NCI-H2081 (cell line): ENCODE measurements around the gene ANKRD34A.

Experiments used
- DNase-seq, 2 experiments: peaks; one replicate each; lab custom pipeline; 2025; lab: John Stamatoyannopoulos, UW

ANKRD34A gene

DNA sequence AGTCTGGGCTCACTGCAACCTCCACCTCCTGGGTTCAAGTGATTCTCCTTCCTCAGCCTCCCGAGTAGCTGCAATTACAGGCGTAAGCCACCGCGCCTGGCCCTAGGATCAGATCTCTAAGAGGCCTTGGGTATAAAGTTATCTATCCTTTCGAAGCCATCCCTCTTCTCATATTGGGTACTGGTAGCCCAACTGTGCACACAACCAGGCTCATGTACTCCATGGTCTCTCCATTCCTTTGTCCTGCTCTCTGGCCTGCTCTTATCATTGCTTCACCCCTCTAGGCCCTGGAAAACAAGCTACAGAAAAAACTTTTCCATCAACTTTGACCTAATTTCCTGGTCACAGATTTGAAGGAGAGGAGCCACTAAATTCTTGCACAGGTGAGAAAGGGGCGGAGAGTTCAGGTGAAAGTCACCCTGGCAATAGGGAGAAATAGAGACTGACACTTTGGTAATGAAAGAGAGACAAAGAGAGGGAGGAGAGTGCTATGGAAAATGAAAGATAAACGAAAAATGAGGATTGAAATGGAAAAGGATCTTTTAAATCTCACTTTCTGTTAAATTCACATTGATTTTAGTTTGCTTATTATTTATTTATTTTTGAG, 26.0 kb upstream of the ANKRD34A start:
- no peak for DNase-seq

DNA sequence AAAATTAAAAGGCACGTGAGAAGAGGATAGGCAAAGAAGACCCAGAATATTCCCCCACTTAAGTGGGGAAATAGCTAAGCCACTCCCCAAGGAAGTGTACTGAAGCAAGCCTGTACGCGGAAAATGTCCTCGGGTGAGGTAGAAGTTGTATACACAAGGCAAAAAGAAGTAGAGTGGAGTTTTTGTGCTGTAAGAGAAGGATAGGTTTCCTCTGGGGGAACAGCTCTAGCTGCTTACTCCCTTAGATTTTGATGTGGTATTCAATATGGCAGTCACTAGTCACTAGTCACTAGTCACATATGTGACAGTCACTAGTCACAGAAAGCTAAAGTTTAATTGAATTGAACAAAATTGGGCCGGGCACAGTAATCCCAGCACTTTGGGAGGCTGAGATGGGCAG, 24.4 kb upstream of the ANKRD34A start:
- DNase-seq: no peak

DNA sequence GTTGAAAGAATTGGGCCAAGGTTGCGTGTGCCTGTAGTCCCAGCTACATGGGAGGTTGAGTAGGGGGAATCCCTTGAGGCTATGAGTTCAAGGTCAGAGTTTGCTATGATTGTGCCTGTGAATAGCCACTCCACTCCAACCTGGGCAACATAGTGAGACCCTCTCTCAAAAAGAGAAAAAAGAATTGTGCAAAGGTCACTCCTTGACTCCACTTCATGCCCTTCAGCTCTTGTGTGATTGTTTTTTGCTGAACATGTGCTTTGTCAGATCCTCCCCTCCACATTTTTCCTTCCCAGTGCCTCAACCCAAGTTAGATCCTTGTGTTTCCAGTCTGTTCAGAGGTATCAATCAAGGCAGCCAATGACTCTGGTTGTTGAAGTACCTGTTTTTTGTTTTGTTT, 23.6 kb upstream of the ANKRD34A start:
- no peak for DNase-seq

DNA sequence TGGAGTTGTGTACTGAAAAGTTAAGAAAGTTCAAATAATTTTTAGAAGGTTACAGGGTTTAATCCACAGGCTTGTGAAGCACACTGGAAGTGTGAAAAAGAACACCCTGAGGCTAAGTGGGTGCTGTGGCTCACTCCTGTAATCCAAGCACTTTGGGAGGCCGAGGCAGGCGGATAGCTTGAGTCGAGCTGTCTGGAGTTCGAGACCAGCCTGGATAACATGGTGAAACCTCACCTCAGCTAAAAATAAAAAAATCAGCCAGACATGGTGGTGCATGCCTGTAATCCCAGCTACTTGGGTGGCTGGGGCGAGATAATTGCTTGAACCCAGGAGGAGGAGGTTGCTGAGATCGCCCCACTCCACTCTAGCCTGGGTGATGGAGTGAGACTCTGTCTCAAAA, 22.2 kb upstream of the ANKRD34A start:
- DNase-seq: no peak

DNA sequence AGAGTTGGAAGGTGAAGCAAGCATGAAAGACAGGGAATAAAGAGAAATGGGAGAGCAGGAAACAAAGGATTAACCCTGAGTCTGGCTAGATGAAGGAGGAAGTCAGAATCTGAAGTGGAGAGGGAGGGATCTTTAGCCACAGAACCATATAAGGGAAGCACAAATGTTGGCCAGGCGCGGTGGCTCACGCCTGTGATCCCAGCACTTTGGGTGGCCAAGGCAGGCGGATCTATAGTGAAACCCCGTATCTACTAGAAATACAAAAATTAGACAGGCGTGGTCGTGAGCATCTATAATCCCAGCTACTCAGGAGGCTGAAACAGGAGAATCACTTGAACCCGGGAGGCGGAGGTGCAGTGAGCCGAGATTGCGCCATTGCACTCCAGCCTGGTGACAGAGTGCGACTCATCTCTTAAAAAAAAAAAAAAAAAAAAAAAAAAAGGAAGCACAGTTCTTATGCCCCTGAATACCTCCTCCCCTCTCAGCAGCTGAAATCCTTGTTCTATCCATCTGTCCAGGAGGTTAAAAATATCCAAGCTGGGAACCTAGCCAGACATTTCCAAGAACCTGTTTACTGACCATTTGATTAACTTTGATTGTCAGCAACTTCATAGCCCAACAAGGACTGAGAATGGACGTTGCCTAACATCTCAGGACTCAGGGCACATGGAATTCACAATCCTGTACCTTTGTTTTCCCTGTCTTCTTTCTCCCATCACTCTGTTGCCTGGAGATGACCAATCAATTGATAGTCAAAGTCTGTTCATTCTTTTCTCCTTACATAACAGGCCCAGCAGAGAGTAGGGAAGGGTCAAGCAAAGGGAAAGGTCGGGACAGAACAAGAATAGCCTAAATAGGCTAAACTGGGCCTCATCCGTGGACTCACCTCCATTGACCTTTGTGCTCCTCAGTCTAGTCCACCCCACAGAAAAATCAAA, 21.4 kb upstream of the ANKRD34A start:
- DNase-seq: no peak

DNA sequence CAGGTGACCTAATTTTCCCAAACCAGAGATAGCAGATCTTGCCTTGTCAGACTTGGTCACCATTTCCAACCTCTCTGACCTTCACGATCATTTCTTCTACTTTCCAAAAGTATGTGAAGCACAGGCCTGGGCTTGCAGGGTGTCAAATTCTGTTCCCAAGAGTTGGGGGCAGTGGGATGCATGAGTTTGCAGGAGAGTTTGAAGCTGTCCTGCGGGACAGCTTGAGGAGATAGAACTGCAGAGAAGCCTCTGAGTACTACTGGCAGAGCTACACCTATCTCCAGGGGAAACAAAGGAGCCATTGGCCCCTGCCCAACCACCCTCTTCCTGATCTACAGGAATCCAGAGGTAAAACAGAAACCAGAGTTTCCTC, 20.7 kb upstream of the ANKRD34A start:
- DNase-seq: no peak

DNA sequence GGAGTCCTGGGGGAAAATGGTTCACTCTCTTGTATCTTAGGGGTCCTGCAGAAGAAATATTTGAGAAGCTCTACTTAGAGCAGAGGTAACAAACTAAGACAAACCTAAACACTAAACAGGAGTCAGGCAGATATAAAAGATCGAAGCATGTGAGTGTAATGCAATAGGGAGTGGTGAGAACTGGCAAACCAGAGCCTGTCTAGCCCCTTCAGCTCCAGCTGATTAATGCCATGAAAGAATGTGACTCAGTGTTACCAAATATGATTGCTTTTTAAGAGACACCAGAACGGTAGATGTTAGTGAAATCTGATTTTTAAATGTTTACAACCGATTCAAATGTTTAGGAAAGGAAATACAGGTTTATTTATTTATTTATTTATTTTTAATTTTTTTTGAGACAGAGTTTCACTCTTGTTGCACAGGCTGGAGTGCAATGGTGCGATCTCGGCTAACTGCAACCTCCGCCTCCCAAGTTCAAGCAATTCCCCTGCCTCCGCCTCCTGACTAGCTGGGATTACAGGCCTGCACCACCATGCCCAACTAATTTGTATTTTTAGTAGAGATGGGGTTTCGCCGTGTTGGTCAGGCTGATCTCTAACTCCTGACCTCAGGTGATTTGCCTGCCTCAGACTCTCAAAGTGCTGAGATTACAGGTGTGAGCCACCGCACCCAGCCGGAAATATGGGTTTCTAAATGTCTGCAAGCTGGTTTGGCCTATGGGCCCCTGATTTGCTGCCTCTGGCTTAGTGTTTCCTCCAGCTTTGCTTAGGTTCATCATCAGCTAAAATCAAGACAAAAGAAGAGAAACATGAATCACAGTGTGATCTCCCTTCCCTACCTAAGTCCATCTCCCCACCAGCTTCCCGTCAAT, 19.8 kb upstream of the ANKRD34A start:
- DNase-seq: no peak

DNA sequence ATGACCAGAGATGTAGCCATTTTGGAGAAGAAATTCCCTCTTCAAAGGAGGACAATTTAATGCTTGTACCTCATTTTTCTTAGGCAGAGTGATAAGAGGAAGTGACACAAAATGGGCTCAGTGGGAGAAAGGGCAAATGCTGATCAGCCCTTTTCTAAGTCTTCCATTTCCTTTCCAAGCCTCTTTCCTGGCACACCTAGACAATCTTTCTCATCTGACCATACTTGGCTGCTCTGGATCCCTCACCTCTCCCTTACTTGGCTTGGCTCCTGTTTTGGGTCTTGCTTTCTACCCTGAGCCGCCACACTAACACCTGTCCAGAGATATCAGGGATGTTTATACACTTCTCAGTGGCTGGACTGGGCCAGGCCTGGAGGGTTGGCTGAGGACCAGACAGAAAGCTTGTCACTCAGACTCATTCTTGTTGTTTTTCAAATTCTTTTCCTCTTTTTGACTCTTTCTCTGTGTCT, 18.9 kb upstream of the ANKRD34A start:
- DNase-seq: no peak

DNA sequence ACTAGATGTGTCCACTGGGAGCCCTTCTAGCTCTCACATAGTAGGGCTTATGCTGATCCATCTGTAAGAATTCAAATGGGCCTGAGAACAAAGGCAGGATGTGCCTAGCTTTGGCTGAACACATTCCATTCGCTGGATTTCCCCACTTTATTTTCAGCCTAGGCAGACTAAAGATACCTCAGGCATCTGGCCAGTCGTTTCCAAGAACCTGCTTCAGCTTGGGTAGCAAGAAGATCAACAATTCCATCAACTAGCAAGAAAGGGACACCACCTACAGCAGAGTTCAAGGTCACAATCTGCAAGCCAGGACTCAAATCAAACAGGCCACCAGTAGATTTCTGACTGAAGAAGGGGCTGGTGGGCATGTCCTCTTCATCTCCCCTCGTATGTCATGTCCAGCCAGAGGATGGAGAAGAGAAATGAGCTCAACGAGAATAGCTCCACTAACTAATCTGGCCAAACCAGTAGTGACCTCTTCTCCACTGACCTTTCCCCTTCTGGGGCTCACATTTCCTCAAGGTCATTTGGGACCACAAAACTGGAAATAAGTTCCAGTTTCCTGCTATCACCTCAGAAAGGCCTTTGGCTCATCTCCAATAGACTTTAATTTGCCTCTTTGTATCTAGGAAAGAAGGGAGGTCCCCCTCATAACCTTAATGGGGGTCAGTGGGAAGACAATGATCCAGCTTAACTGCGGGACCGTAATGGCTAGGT, 17.8 kb upstream of the ANKRD34A start:
- no peak for DNase-seq

DNA sequence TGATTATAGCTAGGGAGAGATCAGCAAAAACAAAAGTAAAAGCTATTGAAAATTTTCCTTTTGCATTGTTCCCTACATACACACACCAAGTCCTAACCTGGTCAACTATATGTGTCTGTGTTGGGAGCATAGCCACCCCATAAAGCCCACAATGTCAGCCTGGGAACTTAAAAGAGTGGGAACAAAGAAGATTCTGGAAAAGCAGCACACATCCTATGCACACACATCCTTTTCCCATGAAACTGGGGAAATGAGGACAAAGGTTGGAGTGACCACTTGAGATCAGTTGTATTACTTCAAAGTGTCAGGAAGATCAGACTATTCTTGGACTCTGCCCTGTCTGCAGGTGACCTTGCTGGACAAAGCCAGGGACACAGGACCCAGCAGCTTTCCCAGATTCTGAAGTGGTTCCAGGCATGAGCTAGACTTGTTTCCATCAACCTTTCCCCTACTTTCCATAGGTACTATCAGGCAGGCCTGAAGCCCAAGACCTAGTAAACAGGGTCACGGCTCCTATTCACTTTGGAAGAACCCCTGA, 16.2 kb upstream of the ANKRD34A start:
- no peak for DNase-seq

DNA sequence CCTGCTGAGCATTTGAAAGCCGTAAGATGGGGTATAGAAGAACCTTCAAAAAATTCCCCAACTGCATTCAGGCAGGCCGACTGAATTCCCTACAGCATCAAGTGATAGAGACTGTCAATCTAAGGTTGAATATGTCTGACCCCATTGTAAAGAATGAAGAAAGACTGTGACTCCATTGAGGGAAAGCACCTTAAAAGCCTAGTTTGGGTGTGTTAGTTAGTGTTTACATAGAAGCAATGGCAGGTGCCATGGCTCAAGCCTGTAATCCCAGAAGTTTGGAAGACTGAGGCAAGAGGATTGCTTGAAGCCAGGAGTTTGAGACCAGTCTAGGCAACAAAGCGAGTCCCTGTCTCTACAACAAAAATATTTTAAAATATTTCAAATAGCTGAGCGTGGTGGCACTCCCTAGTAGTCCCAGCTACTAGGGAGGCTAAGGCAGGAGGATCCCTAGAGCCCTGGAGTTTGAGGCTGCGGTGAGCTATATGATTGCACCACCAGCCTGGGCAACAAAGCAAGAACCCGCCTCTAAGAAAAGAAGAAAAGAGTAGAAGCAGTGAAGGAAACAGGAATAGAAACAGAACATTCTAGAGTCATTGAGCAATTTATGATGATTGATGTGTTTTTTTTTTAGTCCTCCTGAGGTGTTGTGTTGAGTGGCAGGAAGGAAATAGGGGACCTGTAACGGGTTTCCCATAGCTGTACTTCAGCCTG, 15.5 kb upstream of the ANKRD34A start:
- DNase-seq: no peak

DNA sequence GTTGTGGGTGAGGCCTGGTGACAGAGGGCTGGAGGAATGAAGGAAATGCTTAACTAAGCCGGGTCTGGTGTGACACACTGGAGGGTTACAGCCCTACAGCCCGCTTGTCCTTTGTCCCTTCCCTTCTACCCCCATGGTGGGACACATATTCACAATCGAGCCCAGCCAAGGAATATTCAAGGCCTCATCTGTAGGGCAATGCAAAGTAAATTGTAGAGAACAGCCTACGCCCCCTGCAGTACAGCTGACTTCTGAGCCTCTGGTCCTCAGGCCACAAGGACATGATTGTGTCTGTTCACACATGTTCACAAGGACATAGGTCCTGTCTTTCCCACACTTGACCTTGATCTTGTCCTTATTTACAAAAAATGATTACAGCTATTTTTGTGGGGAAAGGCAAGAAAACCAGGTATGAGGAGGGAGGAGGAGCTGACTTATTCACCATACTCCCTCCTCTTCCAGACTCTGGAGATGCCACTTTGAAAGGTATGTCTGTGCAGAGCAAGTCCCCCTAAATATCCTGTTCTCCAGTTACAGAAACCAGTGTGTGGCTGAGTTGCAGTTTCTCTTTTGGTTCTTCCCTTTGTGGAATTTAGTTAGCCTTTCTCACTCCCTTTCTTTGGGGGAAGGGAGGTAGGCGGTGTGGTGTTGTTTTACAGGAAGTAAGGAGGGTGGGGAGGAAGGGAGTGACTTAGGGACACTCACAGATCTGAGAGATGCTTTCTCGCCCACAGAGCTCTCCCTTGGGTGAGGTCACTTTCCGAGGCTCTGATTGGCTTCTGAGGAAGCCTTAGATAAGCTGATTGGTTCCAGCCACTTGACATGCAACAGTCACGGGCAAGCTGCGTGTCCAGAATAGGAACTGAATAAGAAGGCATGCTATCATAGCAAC, 14.7 kb upstream of the ANKRD34A start:
- peak; percentile 73 to 74 for DNase-seq

DNA sequence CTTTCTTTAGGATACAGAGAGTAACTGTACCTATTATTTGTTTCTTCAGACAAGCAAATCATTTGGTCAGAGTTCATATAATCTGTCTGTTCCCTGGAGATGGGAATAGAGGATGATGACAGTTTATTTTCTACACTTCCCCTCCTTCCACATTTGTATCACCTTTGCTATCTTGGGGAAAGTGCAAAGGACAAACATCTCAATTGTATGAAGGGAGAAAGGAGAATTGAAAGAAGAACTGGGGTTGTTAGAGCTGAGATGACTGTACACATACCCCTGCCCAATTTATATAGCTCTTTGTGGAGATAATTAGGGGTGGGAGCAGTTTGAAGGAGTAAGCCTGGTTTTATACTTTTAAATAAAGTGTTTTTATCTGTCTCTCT, 14.1 kb upstream of the ANKRD34A start:
- no peak for DNase-seq

DNA sequence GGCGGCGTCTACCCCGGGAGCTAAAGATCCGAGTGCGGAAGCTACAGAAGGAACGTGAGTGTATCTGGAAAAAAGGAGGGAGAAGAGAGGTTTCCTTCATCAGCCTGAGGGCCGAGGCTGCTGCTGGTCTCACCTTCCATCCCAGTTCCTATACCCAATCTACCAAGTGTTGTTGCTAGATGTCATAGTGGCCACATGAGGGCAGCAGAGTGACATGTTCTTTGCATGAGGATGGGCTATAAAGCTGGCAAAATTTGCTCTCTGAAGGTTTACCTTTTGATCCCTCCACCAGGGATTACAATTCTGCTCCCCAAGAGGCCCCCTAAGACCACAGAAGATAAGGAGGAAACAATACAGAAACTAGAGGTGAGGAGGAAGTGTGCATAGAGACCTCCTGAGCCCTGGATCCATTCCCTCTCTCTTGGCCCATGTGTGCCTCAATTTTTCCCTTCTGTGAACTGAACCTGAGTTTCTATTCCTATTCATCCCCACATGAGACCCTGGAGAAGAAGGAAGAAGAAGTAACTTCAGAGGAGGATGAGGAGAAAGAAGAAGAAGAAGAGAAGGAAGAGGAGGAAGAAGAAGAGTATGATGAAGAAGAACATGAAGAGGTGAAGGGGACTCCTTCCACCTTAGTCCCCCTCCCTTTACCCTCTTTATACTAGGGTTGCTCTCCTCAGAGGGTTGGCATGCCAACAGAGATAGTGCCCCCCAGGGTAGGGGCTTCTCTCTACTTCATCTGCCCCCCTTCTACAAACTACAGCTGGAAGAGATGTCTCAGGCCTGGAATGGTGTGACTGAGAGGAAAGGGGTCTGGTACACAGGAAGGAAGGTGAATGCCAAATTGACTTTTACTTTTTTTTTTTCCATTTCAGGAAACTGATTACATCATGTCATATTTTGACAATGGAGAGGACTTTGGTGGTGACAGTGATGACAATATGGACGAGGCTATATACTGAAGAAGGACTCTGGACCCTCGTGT, 13.4 kb upstream of the ANKRD34A start:
- DNase-seq: peak; percentile 84 to 91

DNA sequence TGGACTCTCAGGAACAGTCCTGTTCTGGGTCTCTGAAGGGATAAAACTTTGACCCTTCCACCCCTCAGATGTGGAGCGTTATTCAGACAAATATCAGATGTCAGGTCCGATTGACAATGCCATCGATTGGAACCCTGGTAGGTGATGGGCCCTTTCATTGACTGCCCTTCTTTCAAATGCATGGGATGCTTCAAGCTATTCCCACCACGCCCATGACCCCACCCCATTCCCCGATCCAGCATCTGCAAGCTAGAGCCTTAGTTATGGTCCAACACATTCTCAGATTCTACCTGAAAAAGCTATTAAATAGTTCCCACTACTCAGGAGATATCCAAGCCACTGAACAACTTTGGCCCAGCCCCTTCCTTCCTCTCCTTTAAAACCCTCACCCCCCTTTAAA, 12.6 kb upstream of the ANKRD34A start:
- DNase-seq: no peak

DNA sequence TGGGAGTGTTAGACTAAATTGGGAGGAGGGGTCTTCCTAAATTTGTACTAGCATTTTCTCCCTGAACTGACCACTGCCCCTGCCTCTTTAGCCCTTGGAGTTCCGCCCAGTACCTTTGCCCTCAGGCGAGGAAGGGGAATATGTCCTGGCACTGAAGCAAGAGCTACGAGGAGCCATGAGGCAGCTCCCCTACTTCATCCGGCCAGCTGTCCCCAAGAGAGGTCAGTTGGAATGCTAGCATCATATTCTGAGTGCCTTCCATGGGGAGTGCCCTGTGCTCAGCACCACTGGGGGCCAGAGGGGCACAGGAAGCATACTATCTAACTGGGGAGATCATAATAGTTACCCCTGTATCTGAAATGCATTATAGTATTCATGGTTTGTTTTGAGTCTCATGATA, 10.8 kb upstream of the ANKRD34A start:
- no peak for DNase-seq

DNA sequence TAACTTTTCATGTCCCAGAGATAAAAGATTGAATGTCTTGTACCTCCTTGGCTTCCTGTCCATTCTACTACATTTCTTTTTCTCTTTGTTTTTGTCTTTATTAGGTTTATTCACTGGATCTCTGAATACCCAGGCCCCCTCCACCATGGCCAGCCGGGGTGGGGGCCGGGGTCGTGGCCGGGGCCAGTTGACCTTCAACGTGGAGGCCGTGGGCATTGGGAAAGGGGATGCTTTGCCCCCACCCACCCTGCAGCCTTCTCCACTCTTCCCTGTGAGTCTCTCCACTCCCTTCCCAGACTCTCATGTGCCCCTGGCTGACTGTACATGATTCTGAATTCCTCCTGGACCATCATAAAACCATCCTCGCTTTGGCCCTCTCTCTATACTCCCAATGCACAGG, 10.3 kb upstream of the ANKRD34A start:
- no peak for DNase-seq

DNA sequence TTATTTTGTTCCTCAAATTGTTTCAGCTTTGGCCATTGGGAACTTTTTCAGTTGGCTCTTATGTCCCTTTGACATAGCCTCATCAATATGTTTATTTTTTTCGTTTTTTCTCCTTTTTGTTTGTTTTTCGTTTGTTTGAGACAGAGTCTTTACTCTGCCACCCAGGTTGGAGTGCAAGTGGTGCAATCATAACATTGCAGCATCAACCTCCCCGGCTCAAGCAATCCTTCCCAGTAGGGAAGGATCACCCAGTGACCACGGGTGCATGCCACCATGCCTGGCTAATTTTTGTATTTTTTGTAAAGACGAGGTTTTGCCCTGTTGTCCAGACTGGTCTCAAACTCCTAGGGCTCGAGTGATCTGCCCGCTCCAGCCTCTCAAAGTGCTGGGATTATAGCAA, 8.2 kb upstream of the ANKRD34A start:
- DNase-seq: no peak

DNA sequence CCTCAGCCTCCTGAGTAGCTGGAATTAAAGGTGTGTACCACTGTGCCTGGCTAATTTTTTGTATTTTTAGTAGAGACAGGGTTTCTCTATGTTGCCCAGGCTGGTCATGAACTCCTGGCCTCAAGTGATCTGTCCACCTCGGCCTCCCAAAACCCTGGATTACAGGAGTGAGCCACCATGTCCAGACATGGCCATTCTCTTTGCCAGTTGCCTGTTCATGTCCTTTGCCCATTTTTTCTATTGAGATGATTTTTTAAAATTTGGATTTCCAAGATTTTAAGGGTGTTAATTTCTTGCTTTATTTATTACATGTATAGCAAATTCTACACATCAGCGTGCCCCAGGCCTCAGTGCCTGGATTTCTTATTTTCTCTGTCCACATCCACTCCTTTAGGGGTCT, 2.9 kb upstream of the ANKRD34A start:
- no peak for DNase-seq
